ENCODE measurements around the gene NPAS2. TPM values are rescaled to one million over a fixed set of nuclear protein-coding genes. Genes with fewer than 3 reads are reported as not detected.

The NPAS2 gene
- not detected in 2 replicates for total RNA-seq (2014; rRNA removed; shearing (Covaris generic))

DNA sequence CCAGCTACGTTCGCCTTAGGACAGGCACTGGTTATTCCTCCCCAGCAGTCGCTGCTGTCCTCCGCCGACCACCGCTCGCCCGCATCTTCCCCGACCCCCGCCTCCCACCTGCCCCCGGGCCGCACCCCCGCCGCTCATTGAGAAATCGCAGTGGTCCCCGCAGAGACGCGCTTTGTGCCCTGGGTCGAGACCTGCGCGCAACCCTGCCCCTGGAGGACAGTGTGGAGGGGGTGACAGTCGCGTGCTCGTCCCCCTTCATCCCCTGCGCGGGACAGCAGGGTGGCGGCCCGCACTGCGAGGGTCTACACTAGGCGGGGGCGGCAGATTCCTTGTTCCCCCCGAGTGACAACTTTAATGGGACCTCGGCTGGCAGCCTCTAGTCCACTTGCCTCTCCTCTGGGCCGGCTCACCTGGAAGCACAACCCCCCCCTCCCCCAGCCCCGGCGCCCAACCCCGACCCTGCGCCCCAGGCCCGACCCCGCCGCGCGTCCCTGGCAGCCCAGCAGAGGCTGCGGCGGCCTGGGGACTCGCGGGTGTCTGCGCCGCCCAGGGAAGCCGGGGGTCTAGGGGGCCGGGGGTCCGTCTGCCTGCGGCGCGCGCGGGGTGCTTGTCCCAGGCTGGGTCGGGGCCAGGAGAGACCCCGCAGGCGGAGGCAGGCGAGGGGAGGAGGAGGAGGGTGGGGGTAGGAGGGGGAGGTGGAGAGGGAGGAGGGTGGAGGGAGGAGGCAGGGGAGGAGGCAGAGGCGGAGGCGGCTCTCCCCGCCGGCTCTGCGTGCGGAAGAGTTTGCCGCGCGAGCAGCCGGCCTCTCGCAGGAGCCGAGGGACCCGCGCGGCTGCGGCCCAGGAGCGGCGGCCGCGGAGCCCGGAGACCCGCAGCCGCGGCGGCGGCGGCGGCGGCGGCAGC is at the start of gene NPAS2:
Gene NPAS2 (plus strand): TSS at position 770 of the 903 bp plus-strand sequence. CDS start 84,616 bp downstream, outside the sequence.
- in situ Hi-C loops (cut with HindIII; ENCODE audit: low sequenced_read_pairs) = no loop called here
- DNase-seq (ENCODE audit: low spot score) = peak; percentile 56

DNA sequence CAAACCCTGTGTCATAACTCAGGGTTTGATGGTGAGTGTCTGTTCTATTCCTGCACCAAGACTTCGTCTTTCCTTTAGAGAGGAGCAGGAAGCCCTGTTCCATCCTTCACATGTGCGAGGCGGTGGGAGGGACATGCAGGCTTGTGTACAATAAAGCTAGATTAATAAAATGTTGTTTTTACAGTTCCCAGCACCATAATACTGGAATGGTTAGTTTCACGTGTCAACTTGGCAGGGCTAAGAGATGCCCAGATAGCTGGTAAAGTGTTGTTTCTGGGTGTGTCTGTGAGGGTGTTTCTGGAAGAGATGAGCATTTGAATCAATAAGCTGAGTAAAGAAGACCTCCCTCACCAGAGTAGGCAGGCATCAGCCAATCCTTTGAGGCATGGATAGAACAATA is 48.8 kb upstream of the NPAS2 start:
- in situ Hi-C loops (cut with HindIII; ENCODE audit: low sequenced_read_pairs) = no loop called here
- no peak for DNase-seq (ENCODE audit: low spot score)

- in situ Hi-C loops (cut with HindIII; ENCODE audit: low sequenced_read_pairs) = no loop called here
- no peak for DNase-seq (ENCODE audit: low spot score)
Measured at GRCh38 chr2:100773538-100773937, 46.4 kb upstream of the NPAS2 start.

GRCh38 chr2:100776445-100776844 is 43.5 kb upstream of the NPAS2 start:
- in situ Hi-C loops (cut with HindIII; ENCODE audit: low sequenced_read_pairs) = no loop called here
- no peak for DNase-seq (ENCODE audit: low spot score)

- in situ Hi-C loops (cut with HindIII; ENCODE audit: low sequenced_read_pairs) = no loop called here
- DNase-seq (ENCODE audit: low spot score) = no peak
Measured at GRCh38 chr2:100778637-100779450, 41.1 kb upstream of the NPAS2 start.

DNA sequence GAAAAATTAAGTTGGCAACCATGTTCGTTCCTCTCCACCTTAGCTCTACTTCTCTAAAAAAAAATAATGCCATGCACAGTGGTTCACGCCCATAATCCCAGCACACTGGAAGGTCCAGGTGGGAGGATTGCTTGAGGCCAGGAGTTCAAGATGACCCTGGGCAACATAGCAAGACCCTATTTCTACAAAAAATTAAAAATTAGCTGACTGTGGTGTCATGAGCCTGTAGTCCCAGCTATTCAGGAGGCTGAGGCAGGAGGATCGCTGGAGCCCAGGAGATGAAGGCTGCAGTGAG is 40.1 kb upstream of the NPAS2 start:
- in situ Hi-C loops (cut with HindIII; ENCODE audit: low sequenced_read_pairs) = no loop called here

DNA sequence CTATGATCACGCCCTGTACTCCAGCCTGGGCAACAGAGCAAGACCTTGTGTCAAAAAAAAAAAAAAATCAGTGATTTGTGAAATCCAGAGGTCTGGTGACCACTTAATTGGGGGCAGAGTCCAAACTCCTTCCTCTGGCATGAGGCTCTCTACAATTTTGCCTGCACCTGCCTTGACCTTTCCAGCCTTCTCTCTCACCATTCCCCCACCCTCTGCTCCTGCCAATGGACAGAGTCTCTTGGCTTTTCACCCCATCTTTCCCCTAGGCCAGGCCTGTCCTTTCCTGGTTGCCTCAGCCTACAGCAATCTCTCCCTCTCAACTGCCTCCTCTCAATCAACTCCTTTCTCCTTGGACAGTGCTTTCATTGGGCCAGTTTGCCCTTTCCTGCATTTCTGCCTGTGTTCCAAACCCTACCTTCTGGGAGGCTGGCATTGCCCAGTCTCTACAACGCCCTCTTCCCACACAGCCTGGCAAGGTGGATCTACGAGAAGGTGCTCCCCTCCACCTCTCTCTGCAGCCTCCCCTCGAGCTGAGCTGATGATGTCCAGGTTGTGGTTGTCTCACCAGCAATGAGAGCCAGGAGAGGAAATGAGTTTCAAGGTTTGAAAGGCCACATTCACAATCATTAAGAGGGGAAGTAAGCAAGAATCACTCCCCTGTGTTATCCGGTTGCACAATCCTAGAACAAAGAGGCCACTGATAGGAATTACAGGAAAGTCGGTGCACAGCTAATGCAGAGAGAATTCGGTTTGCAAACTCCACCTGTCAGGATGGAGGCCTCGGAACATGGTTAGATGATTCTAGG is 39.5 kb upstream of the NPAS2 start:
- no peak for DNase-seq (ENCODE audit: low spot score)

More for the DNA sequence above, 40.1 kb upstream of the NPAS2 start:
- no peak for DNase-seq (ENCODE audit: low spot score)

DNA sequence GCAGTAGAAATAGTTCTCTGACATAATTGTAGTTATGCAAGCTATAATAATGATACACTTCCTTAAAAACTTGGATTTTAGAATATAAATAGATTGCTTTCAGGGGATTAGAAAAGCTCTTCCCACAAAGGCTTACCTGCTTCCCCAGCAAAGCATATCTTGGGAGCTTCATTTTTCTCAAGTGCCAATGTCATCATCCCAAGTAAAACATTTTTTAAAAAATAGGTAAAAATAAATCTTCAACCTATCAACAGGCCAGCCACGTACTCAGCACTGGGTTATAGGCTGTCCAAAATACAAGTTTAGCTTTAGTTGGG is 39.0 kb upstream of the NPAS2 start:
- no peak for DNase-seq (ENCODE audit: low spot score)
- in situ Hi-C loops (cut with HindIII; ENCODE audit: low sequenced_read_pairs) = no loop called here

More for the DNA sequence above, 39.5 kb upstream of the NPAS2 start:
- in situ Hi-C loops (cut with HindIII; ENCODE audit: low sequenced_read_pairs) = no loop called here

DNA sequence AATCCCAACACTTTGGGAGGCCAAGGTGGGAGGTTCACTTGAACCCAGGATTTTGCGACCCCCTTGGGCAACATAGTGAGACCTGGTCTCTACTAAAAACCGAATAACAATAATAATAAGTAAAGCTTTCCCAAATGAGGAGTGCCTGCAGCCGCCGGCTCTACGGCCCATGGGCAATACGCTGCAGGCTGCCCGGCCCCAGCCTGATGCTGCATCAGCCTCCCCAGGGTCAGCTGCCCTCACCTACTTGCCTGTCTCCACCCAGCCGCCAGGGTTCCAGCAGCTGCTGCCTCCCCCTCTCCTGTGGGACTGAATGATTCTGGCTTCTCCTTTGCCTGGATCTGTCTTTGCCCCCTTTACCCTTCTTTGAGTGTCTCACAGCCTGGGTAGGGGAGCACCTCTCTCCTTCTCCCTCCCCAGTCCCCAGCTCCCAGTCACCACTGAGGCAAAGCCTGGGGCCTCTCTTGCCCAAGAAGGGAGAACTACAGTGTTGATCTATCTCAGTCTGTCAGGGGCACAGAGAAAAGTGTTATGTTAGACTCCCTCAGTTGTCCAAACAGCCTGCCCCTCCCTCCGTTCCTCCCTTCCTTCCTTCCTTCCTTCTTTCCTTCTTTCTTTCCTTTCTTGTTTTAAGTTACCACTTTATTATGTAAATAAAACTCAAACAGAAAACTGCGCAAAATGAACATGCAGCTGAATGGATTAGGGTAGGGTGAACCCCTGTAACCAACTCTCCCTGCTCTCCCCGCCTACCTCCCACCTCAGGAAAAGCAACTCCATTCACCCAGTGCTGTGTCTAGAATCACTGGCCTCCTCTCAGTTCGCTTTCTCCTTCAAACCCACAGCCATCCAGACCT is 38.2 kb upstream of the NPAS2 start:
- no peak for DNase-seq (ENCODE audit: low spot score)
- in situ Hi-C loops (cut with HindIII; ENCODE audit: low sequenced_read_pairs) = no loop called here

- no peak for DNase-seq (ENCODE audit: low spot score)
- in situ Hi-C loops (cut with HindIII; ENCODE audit: low sequenced_read_pairs) = no loop called here
Measured at GRCh38 chr2:100782380-100782878, 37.5 kb upstream of the NPAS2 start.

DNA sequence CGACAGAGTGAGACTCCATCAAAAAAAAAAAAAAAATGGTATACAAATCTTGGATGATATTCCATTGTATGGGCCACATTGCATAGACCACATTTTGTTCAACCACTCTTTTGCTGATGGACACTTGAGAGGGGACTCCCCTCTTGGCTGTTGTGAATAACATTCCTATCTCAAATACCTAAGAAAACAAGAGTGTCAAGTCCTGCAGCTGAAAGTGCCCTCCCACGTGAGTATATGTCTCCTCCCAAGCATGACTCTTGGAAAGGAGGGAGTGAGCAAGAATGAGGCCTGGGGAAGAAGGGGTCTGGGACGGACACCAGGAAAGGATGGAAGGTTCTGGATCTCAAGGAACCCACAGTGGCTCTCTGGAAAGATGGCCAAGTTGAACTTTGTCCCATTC is 36.0 kb upstream of the NPAS2 start:
- in situ Hi-C loops (cut with HindIII; ENCODE audit: low sequenced_read_pairs) = no loop called here
- no peak for DNase-seq (ENCODE audit: low spot score)

- no peak for DNase-seq (ENCODE audit: low spot score)
- in situ Hi-C loops (cut with HindIII; ENCODE audit: low sequenced_read_pairs) = no loop called here
Measured at GRCh38 chr2:100784681-100785080, 35.3 kb upstream of the NPAS2 start.

GRCh38 chr2:100785626-100786296 is 34.2 kb upstream of the NPAS2 start:
- no peak for DNase-seq (ENCODE audit: low spot score)
- in situ Hi-C loops (cut with HindIII; ENCODE audit: low sequenced_read_pairs) = no loop called here

DNA sequence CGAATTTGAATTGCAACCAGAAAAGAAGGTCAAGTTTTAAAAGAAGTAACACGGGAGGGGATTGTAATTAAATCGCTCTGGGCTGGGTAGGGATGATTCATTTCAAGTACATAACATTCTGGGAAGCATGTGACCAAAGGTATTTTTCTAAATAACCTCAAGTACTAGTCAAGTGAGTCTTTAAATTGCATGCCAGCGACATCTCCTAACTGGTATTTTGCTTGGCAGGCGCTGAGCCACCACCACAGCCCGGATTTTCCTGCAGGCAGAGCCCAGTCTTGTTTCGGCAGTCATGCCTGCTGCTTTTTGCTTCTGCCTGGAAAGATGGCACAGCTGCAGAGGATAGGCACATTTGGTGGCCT is 33.7 kb upstream of the NPAS2 start:
- DNase-seq (ENCODE audit: low spot score) = no peak
- in situ Hi-C loops (cut with HindIII; ENCODE audit: low sequenced_read_pairs) = no loop called here

DNA sequence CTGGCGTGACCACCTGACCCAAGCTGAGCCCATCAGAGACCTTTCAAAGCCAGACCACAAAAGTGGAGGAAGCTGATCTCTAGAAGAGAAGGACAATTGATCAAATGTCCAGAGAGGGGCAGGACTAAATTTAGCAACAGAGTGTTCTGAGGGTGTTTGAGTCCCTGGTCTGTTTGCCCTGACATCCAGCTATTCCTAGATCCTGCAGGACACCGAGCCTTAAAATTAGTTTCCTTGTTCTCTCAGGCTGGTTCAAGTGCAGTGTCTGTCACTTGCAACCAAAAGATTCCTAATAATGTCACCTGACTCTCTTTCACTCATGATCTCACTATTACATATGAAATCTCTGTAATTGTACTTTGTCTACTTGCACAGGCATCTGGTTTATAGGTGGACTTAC is 33.0 kb upstream of the NPAS2 start:
- no peak for DNase-seq (ENCODE audit: low spot score)
- in situ Hi-C loops (cut with HindIII; ENCODE audit: low sequenced_read_pairs) = no loop called here

DNA sequence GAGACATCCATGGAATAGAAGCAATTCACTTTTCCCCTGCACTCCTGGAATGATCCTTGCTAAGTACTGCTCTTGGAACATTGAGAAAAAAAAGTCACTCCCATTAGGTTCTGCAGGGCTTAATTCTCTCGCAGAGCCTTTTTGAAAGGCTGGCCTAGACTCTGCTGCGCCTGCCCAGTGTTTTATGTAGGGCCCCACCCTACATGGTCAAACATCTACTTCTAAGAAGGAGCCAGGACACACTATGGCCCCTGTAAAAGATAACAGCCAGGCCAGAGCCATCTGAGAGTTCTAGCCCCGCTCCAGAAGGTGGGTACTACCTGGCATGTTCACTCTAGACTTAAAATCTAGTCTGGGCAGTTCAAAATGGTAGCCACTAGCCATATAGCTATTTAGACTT is 30.6 kb upstream of the NPAS2 start:
- DNase-seq (ENCODE audit: low spot score) = no peak
- in situ Hi-C loops (cut with HindIII; ENCODE audit: low sequenced_read_pairs) = no loop called here

GRCh38 chr2:100791294-100791935 is 28.5 kb upstream of the NPAS2 start:
- in situ Hi-C loops (cut with HindIII; ENCODE audit: low sequenced_read_pairs) = no loop called here
- no peak for DNase-seq (ENCODE audit: low spot score)

DNA sequence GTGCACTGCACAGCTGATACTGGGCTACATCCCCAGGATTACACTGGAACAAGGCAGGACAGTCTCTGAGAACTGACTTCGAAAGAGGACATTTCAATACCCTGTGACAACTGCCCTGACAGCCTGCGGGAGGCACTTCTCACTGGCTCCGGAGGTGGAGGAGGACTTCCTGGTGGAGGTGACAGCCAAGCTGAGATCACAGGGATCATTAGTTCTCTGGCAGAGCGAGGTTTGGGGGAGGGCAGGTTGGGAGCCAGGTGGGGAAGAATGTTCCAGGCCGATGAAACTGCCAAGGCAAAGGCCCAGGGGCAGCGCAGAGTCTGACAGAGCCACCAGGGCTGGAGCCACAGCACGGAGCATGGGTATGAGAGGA is 28.0 kb upstream of the NPAS2 start:
- in situ Hi-C loops (cut with HindIII; ENCODE audit: low sequenced_read_pairs) = no loop called here
- no peak for DNase-seq (ENCODE audit: low spot score)

Data from G401 (cell line).